Keratinocyte (primary cell): Measurements from ENCODE around the gene TYW1B. TPM values are rescaled to one million over a fixed set of nuclear protein-coding genes. Genes with fewer than 3 reads are reported as not detected.
"Not testable (repeated sequence)": the region's sequence is repeated elsewhere in the genome, so short reads cannot be mapped to it uniquely, and the experiment has no call there.

ENCODE experiments used
- DNase-seq: peaks from one replicate; pipeline ENCODE4 v3.0.0-alpha.2; 2011; ENCODE audit warnings: low read depth, missing footprints, low spot score
- FAIRE-seq: peaks from 2 replicates; lab custom pipeline; 2011; peaks lifted over from hg19 to GRCh38; lab: Jason Lieb, UNC
- H2AFZ ChIP-seq: 2 replicates; pipeline ENCODE4 v1.6.0; 2012; ENCODE audit warnings: low read length, control low read depth, inconsistent platforms; ENCODE audit not compliant: control insufficient read depth
- H3K27ac ChIP-seq: 2 replicates; pipeline ENCODE4 v1.5.1; 2011; ENCODE audit warnings: low read length; ENCODE audit not compliant: control insufficient read depth, insufficient read depth
- H3K27me3 ChIP-seq: 3 replicates; pipeline ENCODE4 v1.6.0; 2011; ENCODE audit warnings: low read length; ENCODE audit not compliant: control insufficient read depth, insufficient read depth; ENCODE audit errors: extremely low read depth
- H3K36me3 ChIP-seq, 2 experiments: 2 replicates in 1 of 2; 3 replicates in 1 of 2; pipeline ENCODE4 v1.5.1; 2011; ENCODE audit warnings: low read length in 2 of 2, mild to moderate bottlenecking in 1 of 2; ENCODE audit not compliant: control insufficient read depth in 2 of 2, insufficient read depth in 2 of 2; ENCODE audit errors: extremely low read depth in 1 of 2
- H3K4me1 ChIP-seq: 3 replicates; pipeline ENCODE4 v1.5.1; 2011; ENCODE audit warnings: low read length; ENCODE audit not compliant: control insufficient read depth, insufficient read depth; ENCODE audit errors: extremely low read depth
- H3K4me2 ChIP-seq: 3 replicates; pipeline ENCODE4 v1.6.0; 2011; ENCODE audit warnings: low read depth, low read length; ENCODE audit not compliant: control insufficient read depth, insufficient read depth; ENCODE audit errors: extremely low read depth
- H3K4me3 ChIP-seq, 3 experiments: fragments of 200-600 bp in 1 of 3; sonication (generic) in 1 of 3; 2 replicates in 2 of 3; 3 replicates in 1 of 3; pipeline ENCODE4 v1.5.1; 2011 to 2016; ENCODE audit warnings: low read length in 3 of 3, mild to moderate bottlenecking in 3 of 3, control low read depth in 2 of 3, inconsistent platforms in 1 of 3, low read depth in 1 of 3, mixed read lengths in 1 of 3, mixed run types in 1 of 3, moderate library complexity in 1 of 3; ENCODE audit not compliant: control insufficient read depth in 2 of 3, insufficient read depth in 2 of 3; ENCODE audit errors: extremely low read depth in 1 of 3
- H3K79me2 ChIP-seq: 2 replicates; pipeline ENCODE4 v1.6.0; 2012; ENCODE audit warnings: low read length; ENCODE audit not compliant: control insufficient read depth, insufficient read depth
- H3K9ac ChIP-seq: 3 replicates; pipeline ENCODE4 v1.6.0; 2011; ENCODE audit warnings: low read length; ENCODE audit not compliant: control insufficient read depth, insufficient read depth; ENCODE audit errors: extremely low read depth
- H3K9me1 ChIP-seq: 3 replicates; pipeline ENCODE4 v1.6.0; 2011; ENCODE audit warnings: low read length; ENCODE audit not compliant: control insufficient read depth, insufficient read depth; ENCODE audit errors: extremely low read depth
- H3K9me3 ChIP-seq: 2 replicates; pipeline ENCODE4 v1.5.1; 2012; ENCODE audit warnings: low read depth, low read length; ENCODE audit not compliant: control insufficient read depth
- H4K20me1 ChIP-seq: 3 replicates; pipeline ENCODE4 v1.6.0; 2011; ENCODE audit warnings: low read length; ENCODE audit not compliant: control insufficient read depth, insufficient read depth; ENCODE audit errors: extremely low read depth
- EZH2 ChIP-seq: IDR thresholded peaks from one replicate; pipeline ENCODE4 v1.6.1; 2012; ENCODE audit warnings: inconsistent platforms, mild to moderate bottlenecking, low read length, moderate library complexity
- dilution Hi-C: fragments of 300-500 bp; cut with MboI; formaldehyde crosslinking; loops from one replicate; pipeline ENCODE4 v1.7.0; 2020; ENCODE audit warnings: low sequenced_read_pairs; ENCODE audit not compliant: extremely low pct_ligation_motif_present
- polyA plus RNA-seq, 5 experiments: library from polyadenylated mRNA; depleted of rRNA in 3 of 5; stranded (reverse) in 3 of 5; stranded (forward) in 1 of 5; unstranded in 1 of 5; fragments of >200 nt; gene quantifications; 1 replicate in 1 of 5; 2 replicates in 3 of 5; 3 replicates in 1 of 5; pipeline versions ENCODE4 v1.2.1 to v1.2.3, GENCODE V29; 2011 to 2012; ENCODE audit warnings: missing spikeins in 2 of 5, low read depth in 1 of 5, low replicate concordance in 1 of 5
- TF ChIP-seq, protein P1 (sequence below), 3 experiments: IDR thresholded peaks in 1 of 3; conservative IDR thresholded peaks in 1 of 3; optimal IDR thresholded peaks in 1 of 3; 2 replicates in 2 of 3; 3 replicates in 1 of 3; pipeline versions ENCODE3 to v1.5.1; 2011; ENCODE audit warnings: low read length in 3 of 3, mild to moderate bottlenecking in 3 of 3, moderate library complexity in 2 of 3, control low read depth in 1 of 3, inconsistent platforms in 1 of 3; ENCODE audit not compliant: insufficient read depth in 2 of 3; ENCODE audit errors: extremely low read depth in 1 of 3

TYW1B gene
- polyA plus RNA-seq, 1 donor (not counting 4 experiments of a cell fraction or from before 2014, with no cell fraction given): 2.5 TPM

DNA sequence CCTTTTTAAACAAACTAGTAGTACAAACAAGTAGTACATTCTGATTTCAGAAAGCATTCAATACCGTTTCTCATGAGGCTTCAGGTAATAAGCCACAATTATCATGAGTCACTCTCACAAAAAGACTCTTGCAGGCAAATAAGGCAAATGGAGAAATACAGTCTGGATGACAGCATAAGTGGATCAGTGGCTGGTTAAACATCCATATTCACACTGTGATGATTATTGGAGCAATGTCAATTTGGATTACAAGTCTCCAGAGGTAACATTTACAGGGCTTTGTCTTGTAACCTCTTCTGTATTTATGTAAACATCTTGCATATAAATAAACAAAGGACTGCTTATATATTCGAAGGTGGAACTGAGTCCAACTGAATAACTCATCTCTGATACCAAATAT lies 55.4 kb downstream of the TYW1B start:
- H3K4me1 ChIP-seq, H3K4me3 ChIP-seq, H3K27me3 ChIP-seq, H3K9me1 ChIP-seq, H3K36me3 ChIP-seq, H4K20me1 ChIP-seq, H3K27ac ChIP-seq, H3K9me3 ChIP-seq, FAIRE-seq, H3K79me2 ChIP-seq, H3K9ac ChIP-seq, H3K4me2 ChIP-seq, DNase-seq, H2AFZ ChIP-seq, dilution Hi-C loops: not testable (repeated sequence)

DNA sequence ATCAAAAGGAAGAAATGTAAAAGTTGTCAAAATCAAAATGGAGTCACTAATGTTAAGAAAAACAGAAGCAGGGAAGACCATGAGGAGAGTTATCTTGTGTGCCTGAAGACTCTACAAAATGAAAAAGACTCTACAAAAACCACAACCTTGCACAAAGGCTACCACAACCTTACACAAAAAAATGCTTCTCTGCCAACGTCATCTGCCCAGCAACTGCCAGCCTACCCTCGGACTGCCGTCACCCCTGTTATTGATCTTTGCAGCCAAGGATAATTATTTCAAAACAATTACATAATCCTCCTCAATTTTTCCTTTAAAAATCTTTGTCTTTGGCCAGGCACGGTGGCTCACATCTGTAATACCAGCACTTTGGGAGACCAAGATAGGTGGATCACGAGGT lies 61.0 kb downstream of the TYW1B start:
- H3K36me3 ChIP-seq, H3K4me3 ChIP-seq, H3K9me1 ChIP-seq, dilution Hi-C loops, H4K20me1 ChIP-seq, H3K4me2 ChIP-seq, H3K4me1 ChIP-seq, H2AFZ ChIP-seq, H3K27me3 ChIP-seq, H3K27ac ChIP-seq, H3K9ac ChIP-seq, H3K79me2 ChIP-seq, H3K9me3 ChIP-seq, DNase-seq, FAIRE-seq: not testable (repeated sequence)

DNA sequence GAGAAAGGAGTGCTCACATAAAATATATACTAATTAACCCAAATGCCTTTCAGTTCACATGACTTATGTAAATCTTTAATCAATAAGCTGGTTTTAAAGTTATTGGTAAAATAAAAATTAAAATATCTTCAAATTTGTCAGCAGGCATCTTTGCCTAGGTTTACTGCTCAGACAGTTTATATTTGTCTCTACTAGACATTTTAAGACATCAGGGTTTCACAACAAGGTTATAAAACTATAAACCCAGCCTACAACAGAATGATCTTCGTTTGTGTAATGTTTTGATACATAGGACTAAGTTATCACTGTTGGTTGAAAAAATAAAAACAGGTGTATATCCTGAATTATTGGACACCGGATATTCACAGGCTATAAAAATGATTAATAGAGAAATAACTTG lies 67.4 kb downstream of the TYW1B start:
- no peaks in the 10 kb centered on the region for H4K20me1 ChIP-seq
- no peak for FAIRE-seq
- no peaks in the 10 kb centered on the region for H3K79me2 ChIP-seq
- H3K4me1 ChIP-seq: no peaks in the 10 kb centered on the region
- no peak for DNase-seq
- no peak overlapping the region for H2AFZ ChIP-seq
- H3K27ac ChIP-seq: no peak overlapping the region
- no peaks in the 10 kb centered on the region for H3K9me1 ChIP-seq
- no peaks in the 10 kb centered on the region for H3K9me3 ChIP-seq
- dilution Hi-C loops: no loop called here
- no peaks in the 10 kb centered on the region for H3K27me3 ChIP-seq
- H3K36me3 ChIP-seq: no peaks in the 10 kb centered on the region
- no peak overlapping the region for H3K4me2 ChIP-seq
- no peak overlapping the region for H3K9ac ChIP-seq
- TF ChIP-seq EZH2: no peak
- TF ChIP-seq, protein P1, sequence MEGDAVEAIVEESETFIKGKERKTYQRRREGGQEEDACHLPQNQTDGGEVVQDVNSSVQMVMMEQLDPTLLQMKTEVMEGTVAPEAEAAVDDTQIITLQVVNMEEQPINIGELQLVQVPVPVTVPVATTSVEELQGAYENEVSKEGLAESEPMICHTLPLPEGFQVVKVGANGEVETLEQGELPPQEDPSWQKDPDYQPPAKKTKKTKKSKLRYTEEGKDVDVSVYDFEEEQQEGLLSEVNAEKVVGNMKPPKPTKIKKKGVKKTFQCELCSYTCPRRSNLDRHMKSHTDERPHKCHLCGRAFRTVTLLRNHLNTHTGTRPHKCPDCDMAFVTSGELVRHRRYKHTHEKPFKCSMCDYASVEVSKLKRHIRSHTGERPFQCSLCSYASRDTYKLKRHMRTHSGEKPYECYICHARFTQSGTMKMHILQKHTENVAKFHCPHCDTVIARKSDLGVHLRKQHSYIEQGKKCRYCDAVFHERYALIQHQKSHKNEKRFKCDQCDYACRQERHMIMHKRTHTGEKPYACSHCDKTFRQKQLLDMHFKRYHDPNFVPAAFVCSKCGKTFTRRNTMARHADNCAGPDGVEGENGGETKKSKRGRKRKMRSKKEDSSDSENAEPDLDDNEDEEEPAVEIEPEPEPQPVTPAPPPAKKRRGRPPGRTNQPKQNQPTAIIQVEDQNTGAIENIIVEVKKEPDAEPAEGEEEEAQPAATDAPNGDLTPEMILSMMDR (optimal IDR thresholded peaks at IDR 0.05 in 1 of 3, IDR thresholded peaks at IDR 0.05 in 1 of 3, conservative IDR thresholded peaks at IDR 0.05 in 1 of 3; ENCODE audit: extremely low read depth in 1 of 3, insufficient read depth in 2 of 3, low read length in 3 of 3): no peak
- H3K4me3 ChIP-seq: no peak overlapping the region
